Kidney tubule cell (primary cell): ENCODE results near the gene MMP24.
"Not testable (repeated sequence)": the region's sequence is repeated elsewhere in the genome, so short reads cannot be mapped to it uniquely, and the experiment has no call there.

ENCODE experiments used
- DNase-seq: peaks from one replicate; pipeline ENCODE4 v3.0.0-alpha.2; 2018; ENCODE audit warnings: low spot score

Gene MMP24

DNA sequence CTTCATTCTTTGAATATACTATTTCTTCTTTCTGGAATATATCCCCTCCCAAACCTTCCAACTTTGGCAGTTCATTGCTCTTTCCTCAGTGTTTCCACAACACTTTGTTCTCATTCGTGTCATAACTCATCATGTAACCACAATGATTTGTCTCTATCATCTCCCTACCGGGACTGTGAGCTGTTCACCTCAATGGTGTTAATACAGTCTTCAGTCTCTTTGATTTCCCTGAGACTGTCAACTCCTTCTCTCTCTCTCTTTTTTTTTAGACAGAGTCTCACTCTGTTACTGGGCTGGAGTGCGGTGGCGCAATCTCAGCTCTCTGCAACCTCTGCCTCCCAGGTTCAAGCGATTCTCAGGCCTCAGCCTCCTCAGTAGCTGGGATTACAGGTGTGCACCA is 2.5 kb upstream of the MMP24 start:
- no peak for DNase-seq

DNA sequence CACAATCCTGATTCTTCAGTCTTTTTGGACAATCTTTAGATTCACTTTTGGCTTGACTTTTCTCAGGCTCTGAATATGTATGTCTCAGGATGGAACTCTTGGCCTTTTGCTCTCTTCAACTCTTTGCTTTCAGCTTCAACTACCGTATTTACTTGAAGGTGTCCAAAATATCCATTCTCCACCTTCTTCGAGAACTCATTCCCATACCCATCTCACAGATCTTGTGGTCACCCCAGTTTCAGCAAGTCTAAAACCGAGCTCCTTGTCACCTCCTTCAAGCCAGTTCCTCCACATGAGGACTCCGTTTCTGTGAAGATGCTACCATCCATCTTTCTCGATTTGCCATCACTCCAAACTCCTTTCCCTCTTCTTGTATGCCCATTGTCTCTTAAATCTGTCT is 2.0 kb upstream of the MMP24 start:
- no peak for DNase-seq

DNA sequence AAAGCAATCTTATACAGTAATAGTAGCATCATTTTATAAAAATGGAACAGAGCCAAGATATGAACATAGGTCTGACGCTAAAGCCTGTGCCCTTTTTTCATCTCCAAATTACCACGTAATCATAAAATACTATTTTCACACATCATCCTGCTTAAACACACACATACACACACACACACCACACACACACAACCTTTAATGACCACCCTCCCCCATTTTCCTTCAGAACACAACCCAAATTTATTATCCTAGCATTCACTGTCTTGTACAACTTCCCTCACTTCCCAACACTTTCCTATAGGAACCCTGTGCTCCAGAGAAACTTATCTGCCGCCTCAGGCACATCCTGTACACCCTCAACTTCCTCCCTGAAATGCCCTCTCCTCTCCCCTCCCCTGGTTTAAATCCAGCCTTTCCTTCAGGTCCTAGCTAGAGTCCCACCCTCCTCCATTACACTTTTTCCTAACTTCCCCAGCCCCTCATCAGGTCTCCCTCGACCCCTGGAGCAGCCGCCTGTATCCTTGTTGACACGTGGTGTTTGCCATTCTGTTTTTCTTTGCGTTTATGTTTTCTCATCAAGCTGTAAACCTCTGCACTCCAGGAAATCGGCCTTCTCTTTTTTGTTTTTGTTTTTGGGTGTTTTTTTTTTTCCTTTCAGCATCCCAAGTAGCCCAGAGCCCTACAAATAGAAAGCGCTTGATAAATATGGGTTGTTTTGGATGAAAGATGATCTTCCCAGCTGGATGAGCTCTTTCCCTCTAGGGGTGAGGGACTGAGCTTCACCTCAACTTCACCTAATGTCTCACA is 968 bp upstream of the MMP24 start:
- DNase-seq: no peak

DNA sequence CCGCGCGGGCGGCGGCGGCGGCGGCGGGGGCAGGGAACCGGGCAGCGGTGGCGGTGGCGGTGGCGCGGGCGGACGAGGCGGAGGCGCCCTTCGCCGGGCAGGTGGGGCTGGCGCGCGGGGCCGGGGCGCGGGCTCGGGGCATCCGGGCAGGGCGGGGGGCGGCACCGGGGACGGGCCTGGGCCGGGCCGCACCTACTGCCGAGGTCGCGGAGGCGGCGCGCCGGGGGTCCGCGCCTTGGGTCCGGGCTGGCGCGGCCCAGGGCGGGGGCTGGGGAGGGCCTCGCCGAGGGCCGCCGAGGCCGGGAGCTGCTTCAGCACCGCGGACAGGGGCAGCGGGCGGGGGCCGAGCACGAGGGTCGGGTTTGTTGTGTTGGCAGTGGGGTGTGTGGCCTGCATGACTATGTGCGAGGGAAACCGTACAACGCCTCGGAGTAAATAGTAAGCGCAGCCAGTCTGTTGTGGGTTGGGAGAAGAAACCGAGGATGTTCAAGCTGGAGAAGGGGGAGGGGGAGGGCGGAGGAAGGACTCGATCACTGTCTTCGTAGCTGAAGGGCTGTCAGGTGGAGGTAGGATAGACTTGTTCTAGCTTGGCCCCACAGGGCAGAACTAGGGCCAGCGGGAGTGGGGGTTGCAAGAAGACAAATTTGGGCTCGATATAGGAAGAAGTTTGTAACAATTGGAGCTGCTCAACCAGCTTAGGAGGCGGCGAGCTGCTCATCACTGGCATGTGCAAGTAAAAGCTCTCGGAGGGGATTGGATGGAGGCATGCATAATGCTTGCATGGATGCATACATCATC is 593 bp downstream of the MMP24 start:
- DNase-seq: peak; percentile 54

DNA sequence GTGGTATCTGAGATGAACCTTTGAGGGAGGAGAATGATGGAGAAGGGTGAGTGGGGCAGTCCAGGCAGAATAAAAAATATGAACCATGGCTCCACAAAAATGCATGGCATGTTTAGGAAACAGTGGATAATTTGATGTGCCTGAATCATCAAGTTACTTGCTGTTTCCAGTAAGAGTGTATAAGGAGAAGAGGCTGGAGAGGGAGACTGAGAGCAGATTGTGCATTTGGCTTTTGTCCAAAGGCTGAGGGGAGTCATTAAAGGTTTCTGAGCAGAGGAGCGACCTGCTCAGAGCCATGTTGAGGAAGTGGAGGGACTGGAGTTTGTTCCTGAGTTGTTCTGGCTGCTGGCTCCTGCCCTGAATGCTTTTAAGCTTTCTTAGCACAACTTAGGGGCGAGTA is 6.1 kb downstream of the MMP24 start:
- peak; percentile 70 for DNase-seq

DNA sequence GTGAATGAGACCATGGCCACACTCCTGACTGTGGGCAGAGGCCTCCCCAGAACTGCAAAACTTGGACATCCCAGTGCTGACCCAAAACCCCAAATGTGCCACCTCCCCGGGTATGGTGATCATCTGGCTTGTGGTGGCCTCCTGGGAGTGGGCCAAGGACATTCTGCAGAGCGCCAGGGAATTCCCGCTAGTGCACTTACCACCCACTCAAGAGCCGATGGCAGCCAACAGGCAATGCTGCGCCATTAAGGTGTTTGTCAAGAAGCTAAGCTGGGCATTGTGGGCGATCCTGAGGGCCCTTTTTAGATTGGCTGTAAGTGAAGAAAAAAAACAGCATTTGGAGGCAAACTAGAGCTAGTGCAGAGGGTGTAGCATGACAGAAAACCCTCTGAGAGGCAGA is 9.4 kb downstream of the MMP24 start:
- DNase-seq: no peak

DNA sequence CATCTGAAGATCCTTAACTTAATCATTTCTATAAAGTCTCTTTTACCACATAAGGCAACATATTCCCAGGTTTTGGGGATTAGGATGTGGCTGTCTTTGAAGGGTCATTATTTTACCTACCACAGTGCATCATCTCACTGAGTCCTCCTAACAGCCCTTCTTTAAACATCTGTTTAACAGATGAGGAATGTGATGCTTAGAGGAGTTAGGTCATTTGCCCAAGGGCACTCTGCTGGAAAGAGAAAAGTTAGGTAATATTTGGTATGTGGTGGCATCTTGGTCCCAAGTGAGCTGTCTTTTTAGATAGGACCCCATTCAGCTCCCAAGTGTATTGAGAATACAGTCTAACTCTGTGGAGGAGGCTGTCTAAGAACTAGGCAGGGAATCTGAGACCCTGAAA is 11.0 kb downstream of the MMP24 start:
- DNase-seq: no peak

DNA sequence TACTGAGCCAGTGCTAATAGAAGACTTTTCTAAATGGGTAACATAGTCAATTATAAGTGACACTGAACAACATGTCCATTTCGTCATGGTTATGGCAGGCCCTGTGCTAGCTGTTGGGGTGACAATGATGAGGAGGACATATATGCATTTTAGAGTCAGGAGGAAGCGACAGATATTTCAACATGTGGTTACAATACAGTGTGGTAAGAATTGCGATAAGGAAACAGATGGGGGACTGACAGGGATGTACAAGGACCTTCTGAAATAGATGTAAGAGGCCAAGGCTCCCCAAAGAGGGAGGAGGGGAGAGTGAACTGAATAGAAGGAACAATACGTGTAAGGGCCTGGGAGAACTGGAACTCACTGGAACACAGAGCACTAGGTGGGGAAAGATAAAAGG is 11.7 kb downstream of the MMP24 start:
- no peak for DNase-seq

DNA sequence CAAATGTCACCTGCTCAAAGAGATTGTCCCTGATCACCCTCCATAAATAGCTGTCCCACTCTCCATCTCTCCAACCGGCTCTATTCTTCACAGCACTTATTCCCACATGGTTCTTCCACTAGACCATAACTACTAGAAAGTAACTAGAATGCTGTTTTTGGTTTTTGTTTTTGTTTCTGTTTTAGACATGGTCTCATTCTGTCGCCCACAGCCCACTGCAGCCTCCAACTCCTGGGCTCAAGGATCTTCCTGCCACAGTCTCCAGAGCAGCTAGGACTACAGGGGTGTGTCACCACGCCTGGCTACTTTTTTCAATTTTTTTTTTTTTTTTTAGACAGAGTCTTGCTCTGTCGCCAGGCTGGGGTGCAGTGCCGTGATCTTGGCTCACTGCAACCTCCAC is 12.2 kb downstream of the MMP24 start:
- no peak for DNase-seq

DNA sequence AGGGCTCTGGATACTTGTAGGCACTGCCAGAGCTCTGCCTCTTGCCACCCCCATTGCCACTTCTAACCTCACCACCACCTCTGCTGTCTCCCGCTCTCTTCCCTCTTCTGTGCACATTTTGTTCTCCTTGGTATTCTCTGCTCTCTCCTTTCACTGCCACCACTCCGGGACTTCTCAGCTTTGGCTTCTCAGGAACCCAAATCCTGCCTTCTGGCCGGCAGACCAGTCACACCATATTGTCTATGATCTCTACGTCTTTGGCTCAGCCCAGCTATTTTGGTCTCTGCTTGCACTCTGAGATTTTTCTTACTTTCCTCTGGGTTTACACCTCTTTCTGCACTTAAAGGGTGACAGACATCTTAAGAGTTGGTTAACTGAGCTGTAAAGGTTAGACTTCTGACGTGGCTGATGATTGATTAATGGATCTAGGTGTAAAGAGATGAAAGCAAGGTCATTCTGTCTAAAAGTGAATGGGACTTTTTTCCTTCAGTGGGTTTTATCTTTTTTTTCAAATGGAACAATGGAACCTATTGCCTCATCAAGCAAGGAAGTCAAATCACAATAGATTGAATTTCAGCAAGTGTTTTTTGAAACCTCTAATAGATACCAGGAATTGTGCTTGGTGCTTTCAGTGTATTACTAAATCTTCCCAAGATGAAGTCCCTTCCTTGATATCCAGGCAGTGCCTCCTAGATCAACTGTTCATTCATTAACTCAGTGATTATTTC is 13.8 kb downstream of the MMP24 start:
- no peak for DNase-seq

DNA sequence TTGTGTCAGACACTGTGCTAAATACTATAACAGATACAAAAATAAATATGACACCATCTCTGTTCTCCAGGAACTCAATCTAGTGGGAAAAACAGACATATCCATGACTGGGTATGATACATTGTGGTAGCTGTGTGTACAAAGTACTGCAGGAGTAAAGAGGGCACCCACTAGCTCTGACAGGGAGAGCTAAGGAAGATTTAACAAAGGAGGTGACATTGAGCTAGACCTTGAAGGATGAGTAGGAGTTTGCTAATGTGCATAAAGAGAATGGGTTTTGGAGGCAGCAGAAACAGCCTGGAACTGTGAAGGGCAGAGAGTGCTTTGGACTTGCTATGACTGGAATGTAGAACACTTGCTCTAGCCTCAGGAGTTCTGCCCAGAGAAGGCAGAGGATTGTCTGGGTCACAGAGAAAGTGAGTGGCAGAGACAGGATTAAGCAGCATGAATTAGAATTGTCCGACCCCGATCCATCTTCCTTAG is 14.4 kb downstream of the MMP24 start:
- DNase-seq: peak; percentile 80

DNA sequence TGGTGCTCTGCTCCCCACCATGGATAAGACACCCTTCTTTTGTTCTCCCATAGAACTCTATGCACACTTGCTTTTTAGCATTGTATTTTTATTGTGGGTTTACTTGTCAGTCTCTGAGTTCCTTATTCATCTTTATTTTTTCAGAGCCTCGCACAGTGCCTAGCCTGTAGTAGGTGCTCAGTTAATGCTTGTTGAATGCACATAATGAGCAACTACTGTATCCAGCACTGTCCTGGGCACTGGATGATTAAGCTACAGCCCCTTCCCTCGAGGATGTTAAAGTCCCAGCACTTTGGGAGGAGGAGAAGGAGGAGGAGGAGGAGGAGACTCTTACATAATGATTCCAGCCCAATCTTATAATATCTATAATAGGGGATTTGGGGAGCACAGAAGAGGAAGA is 16.8 kb downstream of the MMP24 start:
- no peak for DNase-seq

DNA sequence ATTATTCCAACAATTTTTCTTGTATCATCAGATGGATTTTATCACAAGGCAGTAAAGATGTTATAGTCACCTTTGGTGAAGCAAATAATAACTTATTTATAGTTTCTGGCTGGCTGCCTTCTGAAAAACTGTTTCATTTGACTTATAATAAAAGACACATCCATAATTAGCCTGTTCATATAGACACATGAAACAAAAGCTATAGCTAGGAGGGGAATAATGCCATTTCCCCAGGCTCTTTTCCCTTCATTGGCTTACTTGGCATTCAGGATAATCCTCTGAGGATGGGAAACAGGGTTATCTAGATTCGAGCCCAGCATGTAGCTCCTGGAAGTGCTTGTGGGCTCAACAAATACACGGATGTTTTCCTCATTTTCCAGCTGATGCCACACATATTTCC is 17.5 kb downstream of the MMP24 start:
- no peak for DNase-seq

DNA sequence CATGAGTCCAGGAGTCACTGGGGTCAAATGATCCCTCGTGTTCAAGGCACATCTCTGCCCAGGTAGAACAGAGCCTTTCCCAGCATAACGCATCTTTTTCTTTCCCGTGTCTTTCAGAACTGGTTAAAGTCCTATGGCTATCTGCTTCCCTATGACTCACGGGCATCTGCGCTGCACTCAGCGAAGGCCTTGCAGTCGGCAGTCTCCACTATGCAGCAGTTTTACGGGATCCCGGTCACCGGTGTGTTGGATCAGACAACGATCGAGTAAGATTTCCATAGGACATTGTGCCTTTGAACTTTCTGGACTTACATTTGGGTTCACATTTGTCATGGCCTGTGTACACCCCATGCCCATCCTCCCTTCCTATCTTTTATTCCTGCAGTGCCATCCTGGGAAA is 20.2 kb downstream of the MMP24 start:
- no peak for DNase-seq

DNA sequence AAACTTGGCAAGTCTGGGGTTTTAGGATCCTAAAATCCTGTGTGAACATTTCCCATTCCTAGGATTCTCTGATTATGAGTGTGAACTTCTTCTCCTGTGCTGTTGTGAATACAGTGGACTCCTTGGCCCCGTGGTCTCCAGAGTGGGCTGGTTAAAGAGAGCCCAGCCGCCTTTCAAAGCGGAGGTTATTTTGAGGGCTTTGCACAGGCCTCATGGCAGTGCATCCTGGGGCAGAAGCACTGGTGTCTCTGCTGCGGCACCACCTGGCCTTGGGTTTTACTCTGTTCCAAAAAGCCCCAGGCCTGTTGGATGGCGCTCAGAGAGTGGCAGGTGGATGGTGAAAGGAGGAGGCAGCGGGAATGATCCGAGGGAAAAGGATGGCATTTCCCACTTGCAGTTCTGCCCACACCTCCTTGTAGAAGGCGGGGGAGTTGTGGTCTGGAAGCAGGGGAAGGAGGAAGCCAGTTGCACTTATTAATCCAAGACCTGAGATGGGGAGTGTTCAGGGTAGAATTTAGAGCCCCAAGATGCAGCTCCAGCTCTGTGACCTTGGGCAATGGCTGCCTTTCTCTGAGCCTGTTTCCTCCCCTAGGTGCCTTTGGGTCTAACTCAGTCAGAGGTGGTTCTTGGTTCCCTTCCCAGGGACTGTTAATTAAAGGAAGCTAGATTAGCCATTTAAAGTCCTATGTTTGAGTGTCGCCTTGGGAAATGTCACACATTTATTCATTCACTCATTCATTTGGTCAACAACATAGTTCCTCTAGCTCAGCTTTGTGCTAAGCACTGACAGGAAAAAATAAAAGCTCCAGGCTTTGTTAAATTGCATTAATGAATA is 22.4 kb downstream of the MMP24 start:
- no peak for DNase-seq

DNA sequence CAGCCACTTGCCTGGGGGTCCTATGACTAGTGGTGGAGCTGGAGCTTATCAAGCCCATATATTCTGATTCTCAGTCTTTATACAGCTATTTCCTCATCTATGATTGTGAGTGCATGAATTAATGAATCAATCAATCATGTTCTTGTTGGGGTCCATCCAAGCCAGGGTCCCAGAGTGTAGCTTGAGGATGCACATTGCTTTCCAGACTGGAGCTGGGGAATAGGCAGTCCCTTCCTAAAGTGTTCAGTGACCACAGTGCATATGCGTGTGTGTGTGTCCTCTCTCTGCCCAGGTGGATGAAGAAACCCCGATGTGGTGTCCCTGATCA is 25.1 kb downstream of the MMP24 start:
- DNase-seq: no peak

DNA sequence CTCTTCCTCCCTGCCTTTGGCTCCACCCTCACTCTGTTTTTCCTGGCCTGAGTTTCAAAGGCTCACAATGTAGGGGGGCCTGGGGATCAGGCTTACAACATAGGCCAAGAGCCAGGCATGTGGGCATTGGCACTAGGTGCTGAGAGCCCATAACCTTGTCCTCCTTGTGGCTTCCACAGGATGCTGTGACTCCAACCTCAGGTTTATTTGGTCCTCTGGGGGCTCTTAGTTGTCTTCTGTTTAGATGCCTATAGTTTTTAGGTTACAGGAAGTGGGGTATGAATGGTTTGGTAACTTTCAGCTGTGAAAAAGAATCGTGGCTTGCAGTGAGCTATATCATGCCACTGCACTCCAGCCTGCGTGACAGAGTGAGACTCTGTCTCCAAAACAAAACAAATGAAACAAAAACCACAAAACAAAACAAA is 25.6 kb downstream of the MMP24 start:
- DNase-seq: no peak

DNA sequence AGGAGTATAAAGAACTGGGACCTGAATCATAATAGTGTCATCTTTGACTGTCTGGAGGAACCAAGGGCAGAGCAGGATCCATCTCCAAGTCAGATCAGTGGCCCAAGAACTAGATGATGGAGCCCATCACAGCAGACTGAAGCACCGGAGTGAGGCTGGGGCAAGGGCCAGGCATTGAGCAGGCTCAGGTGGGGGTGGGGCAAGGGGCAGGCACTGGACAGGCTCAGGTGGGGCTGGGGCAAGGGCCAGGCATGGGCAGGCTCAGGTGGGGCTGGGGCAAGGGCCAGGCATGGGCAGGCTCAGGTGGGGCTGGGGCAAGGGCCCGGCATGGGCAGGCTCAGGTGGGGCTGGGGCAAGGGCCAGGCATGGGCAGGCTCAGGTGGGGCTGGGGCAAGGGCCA is 26.1 kb downstream of the MMP24 start:
- DNase-seq: not testable (repeated sequence)

DNA sequence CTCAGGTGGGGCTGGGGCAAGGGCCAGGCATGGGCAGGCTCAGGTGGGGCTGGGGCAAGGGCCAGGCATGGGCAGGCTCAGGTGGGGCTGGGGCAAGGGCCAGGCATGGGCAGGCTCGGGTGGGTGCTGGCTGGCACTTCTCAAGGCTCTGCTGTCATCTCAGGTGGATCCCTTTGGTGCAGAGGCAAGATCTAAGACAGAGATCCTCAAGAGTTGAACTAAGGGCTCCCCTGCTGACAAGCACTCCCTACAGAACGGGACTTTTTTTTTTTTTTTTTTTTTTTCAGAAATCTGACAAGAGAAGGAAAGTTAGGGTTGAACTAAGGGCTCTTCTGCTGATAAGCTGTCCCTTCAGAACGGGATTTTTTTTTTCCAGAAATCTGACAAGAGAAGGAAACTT is 26.5 kb downstream of the MMP24 start:
- DNase-seq: no peak

DNA sequence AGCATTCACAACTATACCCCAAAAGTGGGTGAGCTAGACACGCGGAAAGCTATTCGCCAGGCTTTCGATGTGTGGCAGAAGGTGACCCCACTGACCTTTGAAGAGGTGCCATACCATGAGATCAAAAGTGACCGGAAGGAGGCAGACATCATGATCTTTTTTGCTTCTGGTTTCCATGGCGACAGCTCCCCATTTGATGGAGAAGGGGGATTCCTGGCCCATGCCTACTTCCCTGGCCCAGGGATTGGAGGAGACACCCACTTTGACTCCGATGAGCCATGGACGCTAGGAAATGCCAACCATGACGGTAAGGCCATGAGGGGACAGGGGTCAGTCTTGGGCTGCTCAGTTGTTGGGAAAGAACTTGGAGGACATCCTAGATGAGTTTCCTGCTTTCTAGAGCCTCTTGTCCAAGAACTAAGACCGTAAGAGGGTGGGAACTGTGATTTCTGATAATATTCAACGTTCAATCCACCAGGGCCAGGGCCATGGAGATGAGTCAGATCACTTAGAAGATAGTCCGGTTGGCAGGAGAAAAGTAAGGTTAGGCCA is 28.0 kb downstream of the MMP24 start:
- no peak for DNase-seq

DNA sequence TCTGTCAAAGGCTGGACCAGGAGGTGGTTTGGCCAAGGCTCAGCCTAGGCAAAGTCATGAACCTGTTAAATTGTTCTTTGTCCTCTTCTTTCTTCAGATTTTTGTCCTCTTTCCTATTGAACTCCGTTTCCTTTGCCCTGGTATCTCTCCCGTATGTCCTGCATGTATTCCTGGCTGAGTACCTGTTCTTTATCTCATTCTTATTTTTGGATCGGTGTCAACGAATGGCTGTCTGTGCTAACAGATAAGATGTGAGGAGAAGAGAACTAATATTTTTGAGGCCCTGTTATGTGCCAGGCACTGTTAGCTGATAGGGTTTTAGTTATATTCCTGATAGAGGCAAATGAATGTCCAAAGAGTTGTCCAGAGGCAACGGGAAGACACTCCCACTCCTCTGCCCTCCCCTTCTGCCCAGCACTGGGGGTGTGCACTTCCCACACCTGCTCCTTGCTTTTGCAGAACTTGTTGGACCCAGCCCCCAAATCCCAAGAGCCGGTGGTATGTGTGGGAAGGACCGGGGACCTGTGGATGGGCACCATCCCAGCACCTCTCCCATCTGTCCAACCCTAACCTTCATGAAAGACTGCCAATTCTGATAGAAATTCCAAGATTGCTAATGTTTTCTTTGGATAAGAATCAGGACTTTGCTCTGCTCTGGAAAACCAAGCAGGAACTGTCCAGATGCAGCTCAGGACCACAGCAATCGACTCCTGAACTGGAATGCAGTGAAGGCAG is 30.9 kb downstream of the MMP24 start:
- peak; percentile 30 for DNase-seq
